ENCODE measurements around the gene DNER. TPM values are rescaled to one million over a fixed set of nuclear protein-coding genes. Genes with fewer than 3 reads are reported as not detected.

The DNER gene
- total RNA-seq, 1 experiment from 2014 or later, result 2.9 TPM

- Histone ChIP-seq H3K27ac (ENCODE audit: low read depth, low read length) (no peak overlapping the region), H3K27me3 (ENCODE audit: insufficient read depth, low read length) (no peaks in the 10 kb centered on the region), H3K4me3 (replicated peaks in 1 of 2; ENCODE audit: low read depth in 1 of 2, low read length in 2 of 2) (no peak overlapping the region), H4K20me1 (ENCODE audit: insufficient read depth) (no peaks in the 10 kb centered on the region), H3K9me3 (ENCODE audit: control insufficient read depth in 1 of 2, insufficient read depth in 1 of 2, low read depth in 1 of 2, low read length in 2 of 2) (no peaks in the 10 kb centered on the region), H2AFZ (ENCODE audit: low read depth, low read length, poor library complexity, severe bottlenecking) (peak overlapping the region; percentile 77), H3K36me3 (ENCODE audit: control insufficient read depth in 1 of 2, insufficient read depth in 2 of 2, low read length in 2 of 2) (no peaks in the 10 kb centered on the region), H3K4me1 (ENCODE audit: control insufficient read depth in 1 of 2, insufficient read depth in 2 of 2, low read length in 2 of 2) (peaks cover 26 to 43% of the 10 kb centered on the region in 2 experiments), H3K79me2 (ENCODE audit: insufficient read depth, low read length) (no peaks in the 10 kb centered on the region), H3K9ac (ENCODE audit: low read length) (no peak overlapping the region), H3K9me2 (ENCODE audit: insufficient read depth) (no peaks in the 10 kb centered on the region), H3K4me2 (ENCODE audit: low read length) (0 out of 2 replicates have a peak overlapping the region, but pooled peaks have one; percentile 18)
- ATAC-seq (no peak), DNase-seq (ENCODE audit: low read depth, low spot score) (no peak)
- ChIA-PET RAD21 (ENCODE audit: low non-redundant PET in 1 of 2, low total read pairs in 2 of 2, uncharacterized antibody in 2 of 2, unreplicated experiment in 2 of 2) (no interaction called here), POLR2A (no interaction called here), CTCF (no interaction called here)
- intact Hi-C loops (cut with micrococcal nuclease), result no loop called here
- TF ChIP-seq FOSL1 (IDR thresholded peaks at IDR 0.05; ENCODE audit: low read depth) (no peak), CTCF (IDR thresholded peaks at IDR 0.05 in 2 of 3, conservative IDR thresholded peaks at IDR 0.05 in 1 of 3; ENCODE audit: borderline replicate concordance in 1 of 3, insufficient read depth in 1 of 3, low read depth in 2 of 3, low read length in 2 of 3) (no peak), ELF1 (IDR thresholded peaks at IDR 0.05; ENCODE audit: borderline replicate concordance, low read depth) (no peak), CEBPB (IDR thresholded peaks at IDR 0.05; ENCODE audit: low read depth) (no peak), EGR1 (IDR thresholded peaks at IDR 0.05; ENCODE audit: low read depth) (no peak), SP1 (IDR thresholded peaks at IDR 0.05; ENCODE audit: low read depth) (no peak), SIN3A (IDR thresholded peaks at IDR 0.05; ENCODE audit: low read depth) (no peak), CBX3 (IDR thresholded peaks at IDR 0.05; ENCODE audit: low read depth) (no peak), ATF3 (IDR thresholded peaks at IDR 0.05) (no peak), JUND (IDR thresholded peaks at IDR 0.05) (no peak), EZH2 (IDR thresholded peaks at IDR 0.05) (no peak), POLR2A (IDR thresholded peaks at IDR 0.05; ENCODE audit: borderline replicate concordance, extremely low read depth, insufficient read depth, insufficient read length) (no peak), POLR2AphosphoS5 (IDR thresholded peaks at IDR 0.05; ENCODE audit: low read depth, low read length) (no peak), SRF (IDR thresholded peaks at IDR 0.05; ENCODE audit: low read depth) (no peak), RAD21 (IDR thresholded peaks at IDR 0.05; ENCODE audit: low read depth) (no peak), TCF7L2 (IDR thresholded peaks at IDR 0.05; ENCODE audit: borderline replicate concordance, extremely low read depth, insufficient read depth, insufficient read length) (no peak), ZNF274 (IDR thresholded peaks at IDR 0.05; ENCODE audit: low read depth, low read length) (no peak)
- TF ChIP-seq, protein P1, sequence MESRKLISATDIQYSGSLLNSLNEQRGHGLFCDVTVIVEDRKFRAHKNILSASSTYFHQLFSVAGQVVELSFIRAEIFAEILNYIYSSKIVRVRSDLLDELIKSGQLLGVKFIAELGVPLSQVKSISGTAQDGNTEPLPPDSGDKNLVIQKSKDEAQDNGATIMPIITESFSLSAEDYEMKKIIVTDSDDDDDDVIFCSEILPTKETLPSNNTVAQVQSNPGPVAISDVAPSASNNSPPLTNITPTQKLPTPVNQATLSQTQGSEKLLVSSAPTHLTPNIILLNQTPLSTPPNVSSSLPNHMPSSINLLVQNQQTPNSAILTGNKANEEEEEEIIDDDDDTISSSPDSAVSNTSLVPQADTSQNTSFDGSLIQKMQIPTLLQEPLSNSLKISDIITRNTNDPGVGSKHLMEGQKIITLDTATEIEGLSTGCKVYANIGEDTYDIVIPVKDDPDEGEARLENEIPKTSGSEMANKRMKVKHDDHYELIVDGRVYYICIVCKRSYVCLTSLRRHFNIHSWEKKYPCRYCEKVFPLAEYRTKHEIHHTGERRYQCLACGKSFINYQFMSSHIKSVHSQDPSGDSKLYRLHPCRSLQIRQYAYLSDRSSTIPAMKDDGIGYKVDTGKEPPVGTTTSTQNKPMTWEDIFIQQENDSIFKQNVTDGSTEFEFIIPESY (IDR thresholded peaks at IDR 0.05; ENCODE audit: extremely low read depth, insufficient replicate concordance, low read length), result no peak
- no TSS peak for BruUV-seq (replicated peaks)
Measured at GRCh38 chr2:229409751-229410181, 304.6 kb downstream of the DNER start.

Data from HCT116 (cell line).